HepG2 (cell line): ENCODE measurements around the gene SLC23A2. TPM values are rescaled to one million over a fixed set of nuclear protein-coding genes. Genes with fewer than 3 reads are reported as not detected.
A peak's percentile ranks its signal among the peaks of the same experiment; 100 is the strongest.

Experiments used
- ADNP ChIP-seq: sonication (generic); formaldehyde crosslinking; IDR thresholded peaks from 2 replicates; pipeline ENCODE4 v1.4.0; 2020; ENCODE audit warnings: missing genetic modification reagents
- CHD4 ChIP-seq: fragments of 200-600 bp; sonication (generic); IDR thresholded peaks from 2 replicates; pipeline ENCODE4 v1.7.0; 2017; ENCODE audit warnings: mild to moderate bottlenecking, low read length, borderline replicate concordance
- FOSL1 ChIP-seq: sonication (generic); formaldehyde crosslinking; IDR thresholded peaks from 2 replicates; pipeline ENCODE4 v1.9.0; 2021; ENCODE audit warnings: missing genetic modification reagents, borderline replicate concordance
- FOXJ3 ChIP-seq: sonication (generic); formaldehyde crosslinking; IDR thresholded peaks from 2 replicates; pipeline ENCODE4 v1.4.0; 2020; ENCODE audit warnings: missing genetic modification reagents, mild to moderate bottlenecking, borderline replicate concordance
- HMG20B ChIP-seq: conservative IDR thresholded peaks from 2 replicates; pipeline ENCODE4 v1.6.1; 2016; ENCODE audit warnings: missing genetic modification reagents, missing compliant biosample characterization
- HOXD1 ChIP-seq: sonication (generic); formaldehyde crosslinking; IDR thresholded peaks from 2 replicates; pipeline ENCODE4 v1.5.0; 2020; ENCODE audit warnings: missing genetic modification reagents
- MEF2D ChIP-seq: sonication (generic); formaldehyde crosslinking; IDR thresholded peaks from 2 replicates; pipeline ENCODE4 v1.5.1; 2020; ENCODE audit warnings: mild to moderate bottlenecking, missing genetic modification reagents
- MEIS1 ChIP-seq: sonication (generic); formaldehyde crosslinking; IDR thresholded peaks from 2 replicates; pipeline ENCODE4 v1.9.0; 2021; ENCODE audit warnings: mild to moderate bottlenecking, missing genetic modification reagents, moderate library complexity, borderline replicate concordance
- MLLT10 ChIP-seq: sonication (generic); formaldehyde crosslinking; IDR thresholded peaks from 2 replicates; pipeline ENCODE4 v1.4.0; 2020; ENCODE audit warnings: missing genetic modification reagents
- MYC ChIP-seq: sonication (generic); formaldehyde crosslinking; IDR thresholded peaks from 2 replicates; pipeline ENCODE4 v1.9.0; 2021; ENCODE audit warnings: missing genetic modification reagents, borderline replicate concordance
- NR1H2 ChIP-seq: sonication (generic); formaldehyde crosslinking; IDR thresholded peaks from 2 replicates; pipeline ENCODE4 v1.8.1; 2022; ENCODE audit warnings: low read depth, missing genetic modification reagents, borderline replicate concordance
- PITX1 ChIP-seq: sonication (generic); formaldehyde crosslinking; IDR thresholded peaks from 2 replicates; pipeline ENCODE4 v1.5.1; 2020; ENCODE audit warnings: mild to moderate bottlenecking, missing genetic modification reagents
- SKIL ChIP-seq: sonication (generic); formaldehyde crosslinking; IDR thresholded peaks from 2 replicates; pipeline ENCODE4 v1.8.0; 2022; ENCODE audit warnings: missing genetic modification reagents, mild to moderate bottlenecking, moderate library complexity, borderline replicate concordance
- TBP ChIP-seq: sonication (generic); formaldehyde crosslinking; IDR thresholded peaks from 2 replicates; pipeline ENCODE4 v1.5.0; 2020; ENCODE audit warnings: missing genetic modification reagents
- ZFP36 ChIP-seq: fragments of 150-350 bp; IDR thresholded peaks from 2 replicates; pipeline ENCODE4 v1.6.1; 2018; ENCODE audit warnings: borderline replicate concordance, low read length, low read depth; ENCODE audit not compliant: partially characterized antibody
- ZFP82 ChIP-seq: sonication (generic); formaldehyde crosslinking; IDR thresholded peaks from 2 replicates; pipeline ENCODE4 v1.5.1; 2020; ENCODE audit warnings: mild to moderate bottlenecking, missing genetic modification reagents, borderline replicate concordance
- ZMAT3 ChIP-seq: sonication (generic); formaldehyde crosslinking; conservative IDR thresholded peaks from 2 replicates; pipeline ENCODE4 v1.7.0; 2021; ENCODE audit warnings: missing genetic modification reagents
- ZNF264 ChIP-seq: sonication (generic); formaldehyde crosslinking; IDR thresholded peaks from 2 replicates; pipeline ENCODE4 v1.4.0; 2020; ENCODE audit warnings: missing genetic modification reagents
- ZNF276 ChIP-seq: sonication (generic); formaldehyde crosslinking; IDR thresholded peaks from 2 replicates; pipeline ENCODE4 v1.4.0; 2020; ENCODE audit warnings: mild to moderate bottlenecking, low read depth, missing genetic modification reagents
- ZNF570 ChIP-seq: sonication (generic); formaldehyde crosslinking; IDR thresholded peaks from 2 replicates; pipeline ENCODE4 v1.4.0; 2020; ENCODE audit warnings: mild to moderate bottlenecking, missing genetic modification reagents, borderline replicate concordance
- ZNF792 ChIP-seq: IDR thresholded peaks from 2 replicates; pipeline ENCODE4 v1.6.1; 2016
- ZNF800 ChIP-seq: sonication (generic); formaldehyde crosslinking; IDR thresholded peaks from 2 replicates; pipeline ENCODE4 v1.4.0; 2020; ENCODE audit warnings: missing genetic modification reagents
- polyA plus RNA-seq, 8 experiments: library from polyadenylated mRNA; depleted of rRNA in 3 of 8; stranded (reverse) in 7 of 8; unstranded in 1 of 8; fragments of >200 nt; fragmentation: Illumina TruSeq in 4 of 8; extraction: Trizol in 4 of 8; gene quantifications; 2 replicates each; pipeline versions ENCODE4 v1.2.1 to v1.2.3, GENCODE V29; 2011 to 2016; ENCODE audit warnings: low read depth in 4 of 8, missing spikeins in 1 of 8, mixed read lengths in 1 of 8; ENCODE audit not compliant: insufficient read depth in 1 of 8
- total RNA-seq, 5 experiments: library from RNA; depleted of rRNA; stranded (reverse); fragments of >200 nt; fragmentation: Illumina TruSeq; extraction: Trizol; gene quantifications; 2 replicates each; pipeline ENCODE4 v1.2.3, GENCODE V29; 2016; ENCODE audit warnings: low read depth in 1 of 5

Gene SLC23A2
- total and polyA plus RNA-seq, 2 of the 13 experiments (the other 11 are each of a cell fraction or from before 2014, with no cell fraction given), result 42.2 to 51.2 TPM

- TF ChIP-seq ZFP82 (CRISPR knock-in tag), result no peak
- TF ChIP-seq MYC (CRISPR knock-in tag), result 0 out of 2 replicates have a peak, but pooled peaks have one; percentile 31
- 0 out of 2 replicates have a peak, but pooled peaks have one; percentile 6 for TF ChIP-seq ZNF800 (CRISPR knock-in tag)
- peak; percentile 68; the same call in 1 of the 2 replicates for TF ChIP-seq ZNF276 (CRISPR knock-in tag)
- no peak for TF ChIP-seq HOXD1 (CRISPR knock-in tag)
- TF ChIP-seq HMG20B (CRISPR knock-in tag), result 0 out of 2 replicates have a peak, but pooled peaks have one; percentile 15
- peak; percentile 80 for TF ChIP-seq MEF2D (CRISPR knock-in tag)
- peak; percentile 34; the same call in 1 of the 2 replicates for TF ChIP-seq SKIL (CRISPR knock-in tag)
- no peak for TF ChIP-seq ZNF570 (CRISPR knock-in tag)
- no peak for TF ChIP-seq FOSL1 (CRISPR knock-in tag)
- TF ChIP-seq ZMAT3 (CRISPR knock-in tag), result no peak
- TF ChIP-seq ADNP (CRISPR knock-in tag), result no peak
- peak; percentile 63; the same call in 1 of the 2 replicates for TF ChIP-seq FOXJ3 (CRISPR knock-in tag)
- TF ChIP-seq TBP (CRISPR knock-in tag), result no peak
- TF ChIP-seq MLLT10, result no peak
- TF ChIP-seq ZNF264 (CRISPR knock-in tag), result no peak
- 0 out of 2 replicates have a peak, but pooled peaks have one; percentile 55 for TF ChIP-seq MEIS1 (CRISPR knock-in tag)
- no peak for TF ChIP-seq ZNF792 (CRISPR knock-in tag)
- TF ChIP-seq NR1H2 (CRISPR knock-in tag), result no peak
- TF ChIP-seq CHD4, result no peak
- TF ChIP-seq ZFP36, result no peak
- peak; percentile 86 for TF ChIP-seq PITX1 (CRISPR knock-in tag)
Measured at GRCh38 chr20:4936851-4937406, 64.4 kb downstream of the SLC23A2 start (continued).
